ENCODE measurements around the gene CCDC192. TPM values are rescaled to one million over a fixed set of nuclear protein-coding genes. Genes with fewer than 3 reads are reported as not detected.
"Not testable (repeated sequence)": the region's sequence is repeated elsewhere in the genome, so short reads cannot be mapped to it uniquely, and the experiment has no call there.

CCDC192 gene
- total RNA-seq, 4 donors from 2014 or later: not detected

GRCh38 chr5:127770272-127770671 lies 67.1 kb downstream of the CCDC192 start:
- DNase-seq (ENCODE audit: low spot score in 2 of 2): no peak
- intact Hi-C loops (cut with DNase I; ENCODE audit: low total_unique reads): no loop called here
- H3K4me3 ChIP-seq (ENCODE audit: low read depth, poor library complexity, severe bottlenecking): no peak overlapping the region
- TF ChIP-seq CTCF (IDR thresholded peaks at IDR 0.05) (no peak), POLR2A (IDR thresholded peaks at IDR 0.05) (no peak)

GRCh38 chr5:127772531-127772930 lies 69.3 kb downstream of the CCDC192 start:
- TF ChIP-seq POLR2A (IDR thresholded peaks at IDR 0.05): no peak
- no peak for TF ChIP-seq CTCF (IDR thresholded peaks at IDR 0.05)
- DNase-seq (ENCODE audit: low spot score in 2 of 2): no peak
- WGBS, 2 donors: 59 to 74% methylated on average over 1 of the region's 1 CpG
- H3K4me3 ChIP-seq (ENCODE audit: low read depth, poor library complexity, severe bottlenecking): no peak overlapping the region
- intact Hi-C loops (cut with DNase I; ENCODE audit: low total_unique reads): no loop called here

- TF ChIP-seq CTCF (IDR thresholded peaks at IDR 0.05) (no peak), POLR2A (IDR thresholded peaks at IDR 0.05) (no peak)
- 74 to 75% methylated on average over 2 of the region's 2 CpGs for WGBS, 2 donors
- DNase-seq (ENCODE audit: low spot score in 2 of 2): no peak
- H3K4me3 ChIP-seq (ENCODE audit: low read depth, poor library complexity, severe bottlenecking): no peak overlapping the region
- intact Hi-C loops (cut with DNase I; ENCODE audit: low total_unique reads): no loop called here
Observed at GRCh38 chr5:127774221-127774620, 71.0 kb downstream of the CCDC192 start.

- WGBS, 2 donors: 98 to 100% methylated on average over 4 of the region's 4 CpGs
- H3K4me3 ChIP-seq (ENCODE audit: low read depth, poor library complexity, severe bottlenecking): no peak overlapping the region
- TF ChIP-seq POLR2A (IDR thresholded peaks at IDR 0.05) (no peak), CTCF (IDR thresholded peaks at IDR 0.05) (no peak)
- intact Hi-C loops (cut with DNase I; ENCODE audit: low total_unique reads): no loop called here
- DNase-seq (ENCODE audit: low spot score in 2 of 2): no peak
Observed at GRCh38 chr5:127776477-127776876, 73.3 kb downstream of the CCDC192 start.

- TF ChIP-seq POLR2A (IDR thresholded peaks at IDR 0.05) (no peak), CTCF (IDR thresholded peaks at IDR 0.05) (no peak)
- no peak for DNase-seq (ENCODE audit: low spot score in 2 of 2)
- H3K4me3 ChIP-seq (ENCODE audit: low read depth, poor library complexity, severe bottlenecking): no peak overlapping the region
- intact Hi-C loops (cut with DNase I; ENCODE audit: low total_unique reads): no loop called here
Observed at GRCh38 chr5:127777957-127778356, 74.8 kb downstream of the CCDC192 start.

- WGBS, 2 donors: 94 to 97% methylated on average over 2 of the region's 2 CpGs
- H3K4me3 ChIP-seq (ENCODE audit: low read depth, poor library complexity, severe bottlenecking); DNase-seq (ENCODE audit: low spot score in 2 of 2); intact Hi-C loops (cut with DNase I; ENCODE audit: low total_unique reads): not testable (repeated sequence)
Observed at GRCh38 chr5:127782450-127782849, 79.3 kb downstream of the CCDC192 start.
